Measurements from ENCODE around the gene GRPEL1.

GRCh38 chr4:7029921-7030320 is 37.9 kb downstream of the GRPEL1 start:
- TF ChIP-seq CTCF (conservative IDR thresholded peaks at IDR 0.05) (no peak), EZH2 (IDR thresholded peaks at IDR 0.05; ENCODE audit: low read depth) (no peak)
